COR-L47 (cell line): Measurements from ENCODE around the gene CALN1.

Experiments
- DNase-seq: peaks from one replicate; lab custom pipeline; 2025; lab: John Stamatoyannopoulos, UW

Gene CALN1

DNA sequence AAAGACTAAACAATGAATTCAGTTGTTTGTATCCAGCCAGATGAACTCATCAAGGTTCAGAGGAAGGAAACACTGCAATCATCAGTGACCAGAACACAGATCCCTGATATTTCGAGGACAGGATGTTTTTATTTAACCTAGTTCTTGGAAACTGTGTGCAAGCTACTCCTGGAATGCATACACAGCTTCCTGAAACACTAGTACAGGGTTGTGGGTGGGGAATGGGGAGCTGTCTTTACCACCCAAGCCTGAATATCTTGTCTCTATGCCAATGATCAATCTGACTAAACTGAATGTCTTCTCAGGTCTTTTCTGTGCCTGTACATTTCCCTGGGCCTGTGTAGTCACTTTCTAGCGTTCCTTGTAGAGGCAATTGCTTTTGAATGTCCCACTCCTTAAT, 374.6 kb downstream of the CALN1 start:
- DNase-seq = no peak

- DNase-seq = no peak
Observed at GRCh38 chr7:72035266-72035665, 376.9 kb downstream of the CALN1 start.

DNA sequence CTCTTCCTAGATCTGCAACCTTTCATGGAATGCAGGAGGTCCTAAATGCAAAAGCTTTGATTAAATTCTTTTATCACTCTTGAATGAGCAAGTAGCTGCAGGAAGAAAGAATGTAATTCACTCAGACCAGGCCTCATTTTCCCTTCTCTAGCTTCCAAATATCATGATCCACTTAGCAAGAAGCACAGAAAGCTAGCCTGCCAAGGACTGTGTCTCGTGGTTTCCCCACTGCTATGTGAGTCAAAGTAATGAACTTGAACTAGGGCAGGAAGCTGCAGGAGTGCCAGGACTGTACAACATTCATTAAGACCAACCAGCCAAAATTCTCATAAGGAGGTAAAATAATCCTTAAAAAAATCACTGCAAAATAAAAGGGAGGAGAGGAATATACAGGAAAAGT, 379.2 kb downstream of the CALN1 start:
- no peak for DNase-seq

DNA sequence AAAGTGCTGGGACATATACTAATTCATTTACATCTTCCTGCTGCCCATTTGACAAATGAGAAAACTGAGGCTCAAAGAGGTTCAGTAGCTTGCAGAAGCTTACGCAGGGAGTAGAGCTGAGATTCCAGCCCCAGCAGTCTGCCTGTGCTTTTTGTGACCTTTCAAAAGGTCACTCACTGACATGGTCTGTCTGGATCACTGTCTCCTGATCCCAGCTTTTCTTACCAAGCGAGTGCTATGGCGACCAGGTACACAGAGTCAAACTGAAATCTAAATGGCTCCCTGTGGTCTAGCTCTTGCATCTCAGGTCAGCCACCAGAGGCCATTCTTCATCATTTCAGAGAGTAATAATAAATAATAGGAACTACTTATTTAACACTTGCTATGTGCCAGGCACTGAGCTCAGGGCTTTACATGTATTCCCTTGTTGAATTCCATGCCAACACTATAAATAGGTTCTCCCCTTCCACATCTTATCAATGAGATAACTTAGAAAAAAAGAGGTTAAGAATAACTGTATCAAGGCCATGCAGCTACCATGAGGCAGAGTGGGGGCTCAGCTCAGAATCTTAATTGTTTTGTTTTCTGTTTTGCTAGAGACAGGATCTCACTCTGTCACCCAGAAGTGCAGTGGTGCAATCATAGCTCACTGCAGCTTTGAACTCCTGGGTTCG, 381.0 kb downstream of the CALN1 start:
- no peak for DNase-seq

DNA sequence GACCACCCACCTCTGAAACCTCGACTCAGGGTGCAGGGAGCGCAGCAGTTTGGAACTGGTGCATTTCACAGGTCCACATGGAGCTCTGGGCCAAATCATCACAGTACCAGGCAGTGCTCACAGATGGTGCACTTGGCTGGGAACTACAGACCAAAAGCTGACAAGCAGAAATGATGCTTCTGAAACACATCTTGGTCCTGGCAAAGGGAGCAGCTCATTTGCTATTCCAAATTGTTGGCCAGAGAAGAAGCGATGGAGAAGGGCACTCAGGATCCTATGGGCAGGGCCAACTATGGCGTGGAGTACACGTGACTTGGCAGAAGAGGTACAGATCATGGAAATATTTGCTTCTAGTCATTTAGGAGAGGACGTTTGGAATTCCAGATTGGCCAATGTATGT, 383.9 kb downstream of the CALN1 start:
- DNase-seq = no peak

DNA sequence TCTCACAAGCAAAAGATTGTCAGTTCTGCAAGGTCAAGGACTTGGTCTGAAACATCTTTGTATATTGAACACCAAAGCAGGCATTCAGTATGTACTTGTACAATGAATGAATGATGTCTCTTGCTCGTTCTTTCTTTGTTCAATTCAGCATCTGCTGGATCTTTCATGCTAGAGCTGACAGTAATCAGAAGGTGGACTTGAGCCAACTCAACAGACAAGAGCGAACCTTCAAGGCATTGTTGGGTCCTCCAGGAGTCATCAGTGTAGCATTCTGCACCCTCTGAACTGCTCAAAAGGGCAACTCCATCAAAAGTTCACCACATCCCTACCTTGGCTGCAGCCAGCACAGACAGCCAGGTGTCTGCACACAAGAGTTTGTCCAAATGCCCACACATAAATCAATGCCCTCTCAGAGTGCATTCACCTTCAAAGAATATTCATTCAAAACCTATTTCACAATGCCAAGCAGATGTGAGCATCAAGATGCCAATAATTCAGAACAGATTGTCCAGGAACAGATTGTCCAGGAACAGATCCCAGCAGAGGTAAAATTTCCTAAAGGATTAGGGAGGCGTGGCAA, 386.7 kb downstream of the CALN1 start:
- no peak for DNase-seq

DNA sequence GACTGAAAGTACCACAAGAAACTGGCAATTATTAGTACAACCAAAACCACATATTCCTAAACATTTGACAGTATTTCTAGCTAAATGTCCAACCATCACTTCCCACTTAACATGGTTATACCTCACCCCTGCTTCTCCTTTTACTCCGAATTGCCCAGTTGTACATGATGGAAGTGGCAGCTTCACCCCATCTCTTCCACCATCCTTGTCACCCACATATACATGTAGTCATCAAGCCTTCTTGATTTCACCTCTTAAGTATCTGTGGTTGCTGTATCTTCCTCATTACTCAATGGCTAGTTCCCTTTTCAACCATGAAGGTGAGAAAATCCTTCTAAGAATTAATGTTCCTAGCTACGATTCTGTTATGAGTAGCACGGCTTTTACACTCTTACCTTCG, 388.2 kb downstream of the CALN1 start:
- DNase-seq = no peak

DNA sequence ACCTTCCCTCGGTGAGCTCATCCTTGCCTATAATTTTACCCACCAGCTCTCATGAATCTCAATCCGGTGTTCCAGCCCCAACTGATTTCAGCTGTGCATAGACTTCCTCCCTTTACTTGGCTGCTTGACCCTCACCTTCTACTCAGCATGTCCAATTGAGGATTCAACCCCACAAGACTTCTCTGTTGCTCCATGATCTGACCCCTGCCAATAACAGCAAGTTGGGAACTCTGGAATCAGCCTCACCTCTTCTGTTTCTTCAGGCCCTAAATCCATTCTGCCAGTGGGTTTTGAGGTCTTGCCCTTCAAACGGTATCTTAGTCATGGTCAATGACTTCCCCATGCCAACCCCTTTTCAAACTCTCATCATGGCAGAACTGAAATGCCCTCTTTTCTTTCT, 390.4 kb downstream of the CALN1 start:
- no peak for DNase-seq

GRCh38 chr7:72020311-72020710, 391.8 kb downstream of the CALN1 start:
- no peak for DNase-seq

- no peak for DNase-seq
Observed at GRCh38 chr7:72019436-72019835, 392.7 kb downstream of the CALN1 start.

GRCh38 chr7:72017756-72018155, 394.4 kb downstream of the CALN1 start:
- DNase-seq = no peak

- no peak for DNase-seq
Observed at GRCh38 chr7:72016574-72016973, 395.6 kb downstream of the CALN1 start.

GRCh38 chr7:72015136-72015535, 397.0 kb downstream of the CALN1 start:
- no peak for DNase-seq

- no peak for DNase-seq
Observed at GRCh38 chr7:72007018-72007417, 405.1 kb downstream of the CALN1 start.

- DNase-seq = no peak
Observed at GRCh38 chr7:72003236-72003635, 408.9 kb downstream of the CALN1 start.

DNA sequence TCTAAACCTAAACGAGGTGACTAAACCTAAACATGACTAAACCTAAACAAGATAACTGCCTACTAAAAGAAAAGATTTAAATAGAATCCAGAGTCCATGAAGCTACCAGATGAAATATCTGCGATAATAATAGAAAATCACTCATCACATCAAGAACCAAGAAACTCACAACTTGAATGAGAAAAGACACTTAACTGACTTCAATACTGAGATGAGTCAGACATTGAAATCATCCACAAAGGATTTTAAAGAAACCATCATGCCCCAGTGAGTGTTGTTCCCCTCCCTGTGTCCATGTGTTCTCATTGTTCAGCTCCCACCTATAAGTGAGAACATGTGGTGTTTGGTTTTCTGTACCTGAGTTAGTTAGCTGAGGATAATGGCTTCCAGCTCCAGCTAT, 416.0 kb downstream of the CALN1 start:
- DNase-seq = no peak

GRCh38 chr7:71995111-71995510, 417.0 kb downstream of the CALN1 start:
- DNase-seq = peak; percentile 3

GRCh38 chr7:71991586-71991985, 420.6 kb downstream of the CALN1 start:
- DNase-seq = no peak

DNA sequence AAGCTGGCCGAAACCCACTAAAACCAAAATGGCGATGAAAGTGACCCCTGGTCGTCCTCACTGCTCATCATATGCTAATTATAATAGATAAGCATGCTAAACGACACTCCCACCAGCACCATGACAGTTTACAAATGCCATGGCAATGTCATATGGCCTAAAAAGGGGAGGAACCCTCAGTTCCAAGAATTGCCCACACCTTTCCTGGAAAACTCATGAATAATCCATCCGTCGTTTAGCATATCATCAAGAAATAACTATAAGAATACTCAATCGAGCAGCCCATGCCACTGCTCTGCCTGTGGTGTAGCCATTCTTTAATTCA, 422.0 kb downstream of the CALN1 start:
- no peak for DNase-seq

GRCh38 chr7:71988201-71988600, 423.9 kb downstream of the CALN1 start:
- DNase-seq = no peak

DNA sequence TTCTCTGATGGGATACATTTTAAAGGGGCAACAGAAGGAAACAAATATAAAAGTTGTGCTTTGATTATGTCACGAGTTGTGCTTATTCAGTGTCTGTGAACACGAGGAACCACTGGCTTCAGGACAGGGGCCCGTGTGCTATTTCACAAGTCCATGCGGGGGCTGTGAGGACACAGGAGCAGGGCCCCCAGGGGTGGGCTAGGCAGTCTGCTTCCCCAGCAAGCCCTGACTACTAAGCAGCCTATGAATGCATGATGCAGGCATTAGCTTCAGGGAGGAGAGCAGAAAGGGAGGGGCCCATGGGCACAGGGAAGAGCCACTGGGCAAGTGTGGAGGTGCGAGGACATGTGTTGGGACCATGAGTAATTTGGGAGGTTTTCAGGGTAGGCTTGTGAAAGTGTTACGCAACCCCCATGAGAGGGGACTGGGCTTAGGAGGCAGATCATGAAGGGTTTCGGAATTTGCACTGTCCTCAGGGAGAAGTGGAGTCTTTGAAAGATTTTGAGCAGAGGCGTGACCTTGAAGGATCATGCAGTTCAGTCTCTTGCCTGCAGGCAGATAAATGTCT, 424.9 kb downstream of the CALN1 start:
- DNase-seq = no peak

GRCh38 chr7:71984348-71984747, 427.8 kb downstream of the CALN1 start:
- DNase-seq = no peak

DNA sequence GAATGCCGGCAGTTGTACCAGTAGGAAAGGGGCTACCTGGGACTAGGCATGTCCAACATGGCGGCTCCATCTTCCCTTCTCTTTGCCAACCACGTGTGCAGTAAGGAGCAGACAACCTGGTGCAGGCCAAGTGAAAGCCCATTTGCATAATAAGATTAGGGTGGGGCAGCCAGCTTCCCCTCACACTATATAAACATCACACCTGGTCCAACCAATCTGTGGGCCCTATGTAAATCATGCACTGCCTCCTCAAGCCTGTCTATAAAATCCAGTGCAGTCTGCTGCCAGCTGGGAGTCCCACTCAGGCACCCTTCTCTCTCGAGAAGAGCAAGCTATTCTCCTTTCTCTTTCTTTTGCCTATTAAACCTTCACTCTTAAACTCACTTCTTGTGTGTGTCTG, 429.3 kb downstream of the CALN1 start:
- DNase-seq = no peak

- DNase-seq = no peak
Observed at GRCh38 chr7:71976645-71977044, 435.5 kb downstream of the CALN1 start.
